ENCODE results near the gene CCL2.

The CCL2 gene

GRCh38 chr17:34241062-34241461, 14.0 kb upstream of the CCL2 start:
- no peak for DNase-seq (ENCODE audit: low read depth, low spot score)

GRCh38 chr17:34242587-34243363, 12.3 kb upstream of the CCL2 start:
- no peak for DNase-seq (ENCODE audit: low read depth, low spot score)

- no peak for DNase-seq (ENCODE audit: low read depth, low spot score)
Measured at GRCh38 chr17:34243364-34244320, 11.4 kb upstream of the CCL2 start.

GRCh38 chr17:34245351-34245905, 9.7 kb upstream of the CCL2 start:
- no peak for DNase-seq (ENCODE audit: low read depth, low spot score)

GRCh38 chr17:34246446-34246845, 8.6 kb upstream of the CCL2 start:
- DNase-seq (ENCODE audit: low read depth, low spot score), result no peak

GRCh38 chr17:34246881-34247280, 8.2 kb upstream of the CCL2 start:
- DNase-seq (ENCODE audit: low read depth, low spot score), result no peak

- no peak for DNase-seq (ENCODE audit: low read depth, low spot score)
Measured at GRCh38 chr17:34248511-34249024, 6.5 kb upstream of the CCL2 start.

- no peak for DNase-seq (ENCODE audit: low read depth, low spot score)
Measured at GRCh38 chr17:34249061-34249460, 6.0 kb upstream of the CCL2 start.

GRCh38 chr17:34249478-34249877, 5.6 kb upstream of the CCL2 start:
- DNase-seq (ENCODE audit: low read depth, low spot score), result no peak

- DNase-seq (ENCODE audit: low read depth, low spot score), result no peak
Measured at GRCh38 chr17:34251186-34251585, 3.9 kb upstream of the CCL2 start.

GRCh38 chr17:34252095-34252443, 3.0 kb upstream of the CCL2 start:
- no peak for DNase-seq (ENCODE audit: low read depth, low spot score)

- no peak for DNase-seq (ENCODE audit: low read depth, low spot score)
Measured at GRCh38 chr17:34252444-34253138, 2.5 kb upstream of the CCL2 start.

- DNase-seq (ENCODE audit: low read depth, low spot score), result no peak
Measured at GRCh38 chr17:34253139-34253525, 2.0 kb upstream of the CCL2 start.

GRCh38 chr17:34254146-34254545, 939 bp upstream of the CCL2 start:
- DNase-seq (ENCODE audit: low read depth, low spot score), result no peak

GRCh38 chr17:34255381-34255732, 272 bp downstream of the CCL2 start:
- DNase-seq (ENCODE audit: low read depth, low spot score), result no peak

GRCh38 chr17:34255841-34256240, 756 bp downstream of the CCL2 start:
- DNase-seq (ENCODE audit: low read depth, low spot score), result no peak

GRCh38 chr17:34257299-34257985, 2.4 kb downstream of the CCL2 start:
- DNase-seq (ENCODE audit: low read depth, low spot score), result no peak

- DNase-seq (ENCODE audit: low read depth, low spot score), result no peak
Measured at GRCh38 chr17:34257986-34258326, 2.9 kb downstream of the CCL2 start.

GRCh38 chr17:34259146-34259545, 4.1 kb downstream of the CCL2 start:
- DNase-seq (ENCODE audit: low read depth, low spot score), result no peak

- no peak for DNase-seq (ENCODE audit: low read depth, low spot score)
Measured at GRCh38 chr17:34260861-34261260, 5.8 kb downstream of the CCL2 start.

GRCh38 chr17:34261568-34262337, 6.7 kb downstream of the CCL2 start:
- DNase-seq (ENCODE audit: low read depth, low spot score), result no peak

Measured in activated CD4-positive, CD25-positive, alpha-beta regulatory T cell treated with anti-CD3 and anti-CD28 coated beads, Interleukin-2, amount 50 U/mL, for 16 hours (primary cell).